SU-DHL-6 (cell line): ENCODE measurements around the gene OXER1.

Experiments used
- H2AFZ ChIP-seq: fragments of 200-600 bp; sonication (generic); 2 replicates; pipeline ENCODE4 v1.6.1; 2014; ENCODE audit warnings: low read depth, mild to moderate bottlenecking, moderate library complexity, mixed read lengths, antibody characterized with exemption, low read length; ENCODE audit not compliant: severe bottlenecking
- H3F3A ChIP-seq: fragments of 200-600 bp; shearing (Covaris generic); 2 replicates; pipeline ENCODE4 v1.6.0; 2016; ENCODE audit warnings: antibody characterized with exemption, mild to moderate bottlenecking; ENCODE audit not compliant: insufficient read depth
- H3K27ac ChIP-seq: fragments of 200-600 bp; sonication (generic); 2 replicates; pipeline ENCODE4 v1.5.1; 2016; ENCODE audit warnings: low read depth, mild to moderate bottlenecking, low read length, moderate library complexity, mixed read lengths
- H3K27me3 ChIP-seq: fragments of 200-600 bp; sonication (generic), shearing (Covaris generic); 2 replicates; pipeline ENCODE4 v1.6.0; 2014; ENCODE audit warnings: mild to moderate bottlenecking, low read length
- H3K36me3 ChIP-seq: fragments of 200-600 bp; sonication (generic); 2 replicates; pipeline ENCODE4 v1.6.1; 2014; ENCODE audit warnings: mild to moderate bottlenecking, low read length, mixed read lengths
- H3K4me2 ChIP-seq: fragments of 300-600, 200-600 bp; shearing (Covaris generic), sonication (generic); 2 replicates; pipeline ENCODE4 v1.6.0; 2014; ENCODE audit warnings: low read length, low read depth, mild to moderate bottlenecking; ENCODE audit not compliant: poor library complexity, severe bottlenecking
- H3K4me3 ChIP-seq: fragments of 200-600 bp; sonication (generic); 2 replicates; pipeline ENCODE4 v1.5.1; 2014; ENCODE audit warnings: antibody characterized with exemption, low read length, mild to moderate bottlenecking, mixed read lengths; ENCODE audit not compliant: insufficient read depth, poor library complexity, severe bottlenecking
- H3K79me2 ChIP-seq: fragments of 200-600 bp; sonication (generic); 2 replicates; pipeline ENCODE4 v1.6.1; 2014; ENCODE audit warnings: mild to moderate bottlenecking, low read length, moderate library complexity; ENCODE audit not compliant: insufficient read depth
- H3K9ac ChIP-seq: fragments of 200-600 bp; sonication (generic); 2 replicates; pipeline ENCODE4 v1.7.0; 2014; ENCODE audit warnings: mild to moderate bottlenecking, low read length
- H3K9me2 ChIP-seq: fragments of 200-600 bp; sonication (generic); replicated peaks from 2 replicates; pipeline ENCODE4 v1.6.1; 2014; ENCODE audit warnings: low read length; ENCODE audit not compliant: insufficient read depth
- H3K9me3 ChIP-seq: fragments of 200-600 bp; sonication (generic); 2 replicates; pipeline ENCODE4 v1.6.1; 2014; ENCODE audit warnings: low read length, mixed read lengths; ENCODE audit not compliant: insufficient read depth
- H4K20me1 ChIP-seq: fragments of 200-600 bp; sonication (generic); 2 replicates; pipeline ENCODE4 v1.6.1; 2014; ENCODE audit warnings: low read depth, mild to moderate bottlenecking, antibody characterized with exemption, low read length, moderate library complexity, mixed read lengths
- CTCF ChIP-seq: fragments of 200-600 bp; sonication (generic); IDR thresholded peaks from one replicate; pipeline ENCODE4 v1.5.1; 2017; ENCODE audit warnings: antibody characterized with exemption, mild to moderate bottlenecking, low read length, moderate library complexity; ENCODE audit not compliant: insufficient read depth, poor library complexity, severe bottlenecking
- EZH2phosphoT487 ChIP-seq: fragments of 200-600 bp; sonication (generic), shearing (Covaris generic); conservative IDR thresholded peaks from 2 replicates; pipeline ENCODE4 v1.6.1; 2018; ENCODE audit warnings: mild to moderate bottlenecking, antibody characterized with exemption, low read length, moderate library complexity, mixed read lengths

OXER1 gene

DNA sequence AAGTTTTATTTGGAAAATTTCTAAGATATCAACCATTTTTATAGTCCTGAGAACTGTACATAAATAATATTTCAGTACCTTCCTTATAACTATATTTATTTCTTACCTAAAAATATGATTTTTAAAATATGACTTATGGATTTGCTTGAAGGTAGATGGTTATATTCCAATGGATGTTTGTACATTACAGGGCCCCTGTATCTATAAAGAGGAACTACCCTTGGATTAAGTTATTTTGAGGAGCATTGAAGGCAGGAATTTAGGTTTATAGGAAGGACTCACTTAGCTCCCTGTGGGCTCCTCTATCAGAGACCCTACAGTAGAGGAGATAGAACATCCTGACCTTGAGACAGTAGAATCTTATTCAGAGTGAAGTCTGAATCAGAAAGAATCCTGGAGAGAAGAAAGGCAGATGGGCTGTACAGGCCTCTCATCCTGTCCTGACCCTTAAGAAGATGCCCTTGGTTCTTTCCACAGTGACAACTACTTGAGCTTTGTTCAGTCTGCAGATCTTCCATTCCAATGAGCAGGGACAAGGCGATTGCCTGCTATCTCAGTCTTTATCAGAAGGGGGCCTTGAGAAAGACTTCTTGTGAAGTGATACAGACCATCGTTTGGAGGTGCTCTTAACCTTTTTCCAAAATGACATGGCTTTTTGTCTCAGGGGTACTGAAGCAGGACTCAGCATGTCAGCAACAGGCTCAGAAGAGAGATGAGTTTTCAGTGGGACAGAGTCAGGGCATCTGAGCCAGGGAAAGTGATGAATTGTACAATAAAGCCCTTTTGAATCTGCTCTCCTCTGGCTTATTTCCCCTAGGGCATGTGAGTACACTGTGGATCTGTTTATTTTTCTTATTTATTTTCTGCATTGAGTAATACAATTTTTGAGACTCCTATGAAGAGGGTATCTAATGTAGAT, 20.9 kb downstream of the OXER1 start:
- H3F3A ChIP-seq, result no peaks in the 10 kb centered on the region
- H3K4me3 ChIP-seq, result no peak overlapping the region
- peaks cover 6% of the 10 kb centered on the region for H3K36me3 ChIP-seq
- no peaks in the 10 kb centered on the region for H3K9me3 ChIP-seq
- no peaks in the 10 kb centered on the region for H4K20me1 ChIP-seq
- TF ChIP-seq CTCF (no peak), EZH2phosphoT487 (no peak)
- no peaks in the 10 kb centered on the region for H3K27me3 ChIP-seq
- H3K27ac ChIP-seq, result no peak overlapping the region
- H3K9me2 ChIP-seq, result no peaks in the 10 kb centered on the region
- no peak overlapping the region for H2AFZ ChIP-seq
- no peak overlapping the region for H3K9ac ChIP-seq
- H3K4me2 ChIP-seq, result no peak overlapping the region
- no peaks in the 10 kb centered on the region for H3K79me2 ChIP-seq

- H4K20me1 ChIP-seq, result no peaks in the 10 kb centered on the region
- H3K9me2 ChIP-seq, result no peaks in the 10 kb centered on the region
- H3K4me3 ChIP-seq, result no peak overlapping the region
- no peaks in the 10 kb centered on the region for H3K9me3 ChIP-seq
- no peaks in the 10 kb centered on the region for H3F3A ChIP-seq
- no peak overlapping the region for H3K9ac ChIP-seq
- no peaks in the 10 kb centered on the region for H3K79me2 ChIP-seq
- TF ChIP-seq CTCF (no peak), EZH2phosphoT487 (no peak)
- H3K4me2 ChIP-seq, result no peak overlapping the region
- H2AFZ ChIP-seq, result no peak overlapping the region
- no peak overlapping the region for H3K27ac ChIP-seq
- H3K27me3 ChIP-seq, result no peaks in the 10 kb centered on the region
- peaks cover 13% of the 10 kb centered on the region for H3K36me3 ChIP-seq
Measured at GRCh38 chr2:42741140-42741539, 22.8 kb downstream of the OXER1 start.

GRCh38 chr2:42736598-42737322, 27.2 kb downstream of the OXER1 start:
- no peak overlapping the region for H3K27ac ChIP-seq
- no peak overlapping the region for H3K4me2 ChIP-seq
- H4K20me1 ChIP-seq, result no peaks in the 10 kb centered on the region
- H3K9me3 ChIP-seq, result no peaks in the 10 kb centered on the region
- no peak overlapping the region for H2AFZ ChIP-seq
- no peaks in the 10 kb centered on the region for H3K27me3 ChIP-seq
- no peak overlapping the region for H3K4me3 ChIP-seq
- no peaks in the 10 kb centered on the region for H3K9me2 ChIP-seq
- H3F3A ChIP-seq, result no peaks in the 10 kb centered on the region
- no peaks in the 10 kb centered on the region for H3K79me2 ChIP-seq
- H3K9ac ChIP-seq, result no peak overlapping the region
- H3K36me3 ChIP-seq, result peaks cover 22% of the 10 kb centered on the region
- no peak for TF ChIP-seq EZH2phosphoT487
